ENCODE measurements around the gene SMG7.
"Not testable (repeated sequence)": the region's sequence is repeated elsewhere in the genome, so short reads cannot be mapped to it uniquely, and the experiment has no call there.

The SMG7 gene, protein sequence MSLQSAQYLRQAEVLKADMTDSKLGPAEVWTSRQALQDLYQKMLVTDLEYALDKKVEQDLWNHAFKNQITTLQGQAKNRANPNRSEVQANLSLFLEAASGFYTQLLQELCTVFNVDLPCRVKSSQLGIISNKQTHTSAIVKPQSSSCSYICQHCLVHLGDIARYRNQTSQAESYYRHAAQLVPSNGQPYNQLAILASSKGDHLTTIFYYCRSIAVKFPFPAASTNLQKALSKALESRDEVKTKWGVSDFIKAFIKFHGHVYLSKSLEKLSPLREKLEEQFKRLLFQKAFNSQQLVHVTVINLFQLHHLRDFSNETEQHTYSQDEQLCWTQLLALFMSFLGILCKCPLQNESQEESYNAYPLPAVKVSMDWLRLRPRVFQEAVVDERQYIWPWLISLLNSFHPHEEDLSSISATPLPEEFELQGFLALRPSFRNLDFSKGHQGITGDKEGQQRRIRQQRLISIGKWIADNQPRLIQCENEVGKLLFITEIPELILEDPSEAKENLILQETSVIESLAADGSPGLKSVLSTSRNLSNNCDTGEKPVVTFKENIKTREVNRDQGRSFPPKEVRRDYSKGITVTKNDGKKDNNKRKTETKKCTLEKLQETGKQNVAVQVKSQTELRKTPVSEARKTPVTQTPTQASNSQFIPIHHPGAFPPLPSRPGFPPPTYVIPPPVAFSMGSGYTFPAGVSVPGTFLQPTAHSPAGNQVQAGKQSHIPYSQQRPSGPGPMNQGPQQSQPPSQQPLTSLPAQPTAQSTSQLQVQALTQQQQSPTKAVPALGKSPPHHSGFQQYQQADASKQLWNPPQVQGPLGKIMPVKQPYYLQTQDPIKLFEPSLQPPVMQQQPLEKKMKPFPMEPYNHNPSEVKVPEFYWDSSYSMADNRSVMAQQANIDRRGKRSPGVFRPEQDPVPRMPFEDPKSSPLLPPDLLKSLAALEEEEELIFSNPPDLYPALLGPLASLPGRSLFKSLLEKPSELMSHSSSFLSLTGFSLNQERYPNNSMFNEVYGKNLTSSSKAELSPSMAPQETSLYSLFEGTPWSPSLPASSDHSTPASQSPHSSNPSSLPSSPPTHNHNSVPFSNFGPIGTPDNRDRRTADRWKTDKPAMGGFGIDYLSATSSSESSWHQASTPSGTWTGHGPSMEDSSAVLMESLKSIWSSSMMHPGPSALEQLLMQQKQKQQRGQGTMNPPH

DNA sequence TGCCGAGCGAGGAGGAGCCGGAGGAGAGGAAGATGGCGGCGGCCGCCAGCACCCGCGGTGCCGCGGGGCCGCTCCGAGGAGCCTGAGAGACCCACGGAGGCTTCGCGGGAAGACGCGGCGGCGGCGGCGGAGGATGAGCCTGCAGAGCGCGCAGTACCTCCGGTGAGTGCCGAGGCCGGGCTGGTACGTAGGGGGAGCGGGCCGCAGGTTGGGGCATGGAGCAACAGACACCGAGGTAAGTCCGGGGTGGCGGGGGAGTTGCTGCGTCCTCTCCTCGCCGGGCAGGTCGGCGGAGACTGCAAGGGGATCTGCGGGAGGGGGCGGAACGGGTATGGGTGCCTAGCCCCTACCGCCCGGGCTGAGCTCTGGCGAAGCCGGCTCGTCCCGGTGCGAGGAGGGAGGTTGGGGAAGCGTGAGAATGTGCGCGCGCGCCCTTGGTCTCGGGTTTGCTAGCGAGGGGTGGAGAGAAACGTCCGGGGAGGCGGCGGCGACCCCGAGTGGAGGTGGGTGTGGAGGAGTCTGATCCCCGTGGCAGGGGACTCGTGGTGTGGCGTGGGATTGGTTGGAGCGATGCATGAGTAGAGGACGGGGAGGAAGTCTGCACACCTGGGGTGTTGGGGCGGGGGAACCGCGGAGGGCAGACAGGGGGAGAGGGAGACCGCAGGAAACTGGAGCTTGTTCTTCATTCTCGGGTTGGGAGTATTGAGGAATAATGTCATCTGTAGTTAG lies at the start of gene SMG7:
TSS of gene SMG7 (plus strand) at position 12 of the 729 bp plus-strand sequence. CDS start at position 134, 122 bp downstream.
- TF ChIP-seq, protein P1, sequence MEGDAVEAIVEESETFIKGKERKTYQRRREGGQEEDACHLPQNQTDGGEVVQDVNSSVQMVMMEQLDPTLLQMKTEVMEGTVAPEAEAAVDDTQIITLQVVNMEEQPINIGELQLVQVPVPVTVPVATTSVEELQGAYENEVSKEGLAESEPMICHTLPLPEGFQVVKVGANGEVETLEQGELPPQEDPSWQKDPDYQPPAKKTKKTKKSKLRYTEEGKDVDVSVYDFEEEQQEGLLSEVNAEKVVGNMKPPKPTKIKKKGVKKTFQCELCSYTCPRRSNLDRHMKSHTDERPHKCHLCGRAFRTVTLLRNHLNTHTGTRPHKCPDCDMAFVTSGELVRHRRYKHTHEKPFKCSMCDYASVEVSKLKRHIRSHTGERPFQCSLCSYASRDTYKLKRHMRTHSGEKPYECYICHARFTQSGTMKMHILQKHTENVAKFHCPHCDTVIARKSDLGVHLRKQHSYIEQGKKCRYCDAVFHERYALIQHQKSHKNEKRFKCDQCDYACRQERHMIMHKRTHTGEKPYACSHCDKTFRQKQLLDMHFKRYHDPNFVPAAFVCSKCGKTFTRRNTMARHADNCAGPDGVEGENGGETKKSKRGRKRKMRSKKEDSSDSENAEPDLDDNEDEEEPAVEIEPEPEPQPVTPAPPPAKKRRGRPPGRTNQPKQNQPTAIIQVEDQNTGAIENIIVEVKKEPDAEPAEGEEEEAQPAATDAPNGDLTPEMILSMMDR (IDR thresholded peaks at IDR 0.05; ENCODE audit: low read depth, low read length, missing control alignments), result no peak
- Histone ChIP-seq H3K27me3 (replicated peaks) (no peaks in the 10 kb centered on the region), H3K4me3 (ENCODE audit: low read depth, low read length) (peak within 1 kb of the TSS; percentile 92), H3K36me3 (replicated peaks) (no peaks in the 10 kb centered on the region), H3K27ac (peak within 1 kb of the TSS; percentile 99)
- DNase-seq, result no peak
- in situ Hi-C loops (cut with HindIII; ENCODE audit: low pct_ligation_motif_present, low sequenced_read_pairs), result no loop called here

DNA sequence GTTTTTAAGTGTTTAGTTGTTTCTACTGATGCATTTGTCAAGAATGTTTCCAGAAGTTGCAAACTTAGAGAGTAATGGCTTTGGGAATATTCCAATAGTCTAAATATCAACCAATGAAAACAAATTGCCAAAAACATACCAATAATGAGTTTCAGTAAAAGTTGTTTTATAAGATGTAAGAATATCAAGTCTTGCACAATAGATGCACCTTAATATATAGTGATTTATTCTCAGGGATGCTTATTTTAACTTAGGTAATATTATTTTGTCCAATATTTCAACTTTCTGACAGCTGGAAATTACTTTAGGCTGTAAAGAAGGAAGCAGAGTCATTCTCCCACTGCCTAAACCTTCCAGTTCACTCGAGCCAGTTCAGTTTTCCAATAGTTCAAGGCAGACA lies 48.8 kb upstream of the SMG7 start:
- H3K27ac ChIP-seq, result no peak overlapping the region
- peaks cover 11% of the 10 kb centered on the region for H3K27me3 ChIP-seq (replicated peaks)
- no peak for DNase-seq
- in situ Hi-C loops (cut with HindIII; ENCODE audit: low pct_ligation_motif_present, low sequenced_read_pairs), result no loop called here
- H3K4me3 ChIP-seq (ENCODE audit: low read depth, low read length), result no peak overlapping the region
- TF ChIP-seq, protein P1 (IDR thresholded peaks at IDR 0.05; ENCODE audit: low read depth, low read length, missing control alignments), result no peak
- H3K36me3 ChIP-seq (replicated peaks), result no peaks in the 10 kb centered on the region

DNA sequence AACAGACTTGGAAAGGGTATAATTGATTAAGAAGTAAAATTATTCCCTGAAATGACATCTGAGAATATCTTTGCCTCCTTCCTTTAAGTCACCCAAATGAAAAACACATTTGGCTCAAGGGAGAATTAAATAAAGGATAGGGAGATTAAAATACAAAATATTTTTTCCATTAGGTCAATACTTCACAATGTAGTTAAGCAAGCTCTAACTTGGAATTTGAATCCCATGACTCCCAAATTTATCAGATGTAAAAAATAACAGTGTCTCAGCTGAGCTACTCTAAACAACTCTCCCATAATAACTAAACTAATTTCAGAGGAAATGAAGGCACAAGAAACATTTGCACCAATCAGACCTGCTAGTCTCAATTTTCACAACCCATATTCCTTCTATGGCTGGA lies 47.6 kb upstream of the SMG7 start:
- no peaks in the 10 kb centered on the region for H3K27me3 ChIP-seq (replicated peaks)
- DNase-seq, result no peak
- in situ Hi-C loops (cut with HindIII; ENCODE audit: low pct_ligation_motif_present, low sequenced_read_pairs), result no loop called here
- H3K36me3 ChIP-seq (replicated peaks), result no peaks in the 10 kb centered on the region
- H3K4me3 ChIP-seq (ENCODE audit: low read depth, low read length), result no peak overlapping the region
- TF ChIP-seq, protein P1 (IDR thresholded peaks at IDR 0.05; ENCODE audit: low read depth, low read length, missing control alignments), result no peak
- H3K27ac ChIP-seq, result no peak overlapping the region

DNA sequence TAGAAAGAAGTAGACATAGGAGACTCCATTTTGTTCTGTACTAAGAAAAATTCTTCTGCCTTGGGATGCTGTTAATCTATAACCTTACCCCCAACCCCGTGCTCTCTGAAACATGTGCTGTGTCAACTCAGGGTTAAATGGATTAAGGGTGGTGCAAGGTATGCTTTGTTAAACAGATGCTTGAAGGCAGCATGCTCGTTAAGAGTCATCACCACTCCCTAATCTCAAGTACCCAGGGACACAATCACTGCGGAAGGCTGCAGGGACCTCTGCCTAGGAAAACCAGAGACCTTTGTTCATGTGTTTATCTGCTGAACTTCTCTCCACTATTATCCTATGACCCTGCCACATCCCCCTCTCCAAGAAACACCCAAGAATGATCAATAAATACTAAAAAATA lies 44.7 kb upstream of the SMG7 start:
- DNase-seq; in situ Hi-C loops (cut with HindIII; ENCODE audit: low pct_ligation_motif_present, low sequenced_read_pairs); H3K27ac ChIP-seq: not testable (repeated sequence)

DNA sequence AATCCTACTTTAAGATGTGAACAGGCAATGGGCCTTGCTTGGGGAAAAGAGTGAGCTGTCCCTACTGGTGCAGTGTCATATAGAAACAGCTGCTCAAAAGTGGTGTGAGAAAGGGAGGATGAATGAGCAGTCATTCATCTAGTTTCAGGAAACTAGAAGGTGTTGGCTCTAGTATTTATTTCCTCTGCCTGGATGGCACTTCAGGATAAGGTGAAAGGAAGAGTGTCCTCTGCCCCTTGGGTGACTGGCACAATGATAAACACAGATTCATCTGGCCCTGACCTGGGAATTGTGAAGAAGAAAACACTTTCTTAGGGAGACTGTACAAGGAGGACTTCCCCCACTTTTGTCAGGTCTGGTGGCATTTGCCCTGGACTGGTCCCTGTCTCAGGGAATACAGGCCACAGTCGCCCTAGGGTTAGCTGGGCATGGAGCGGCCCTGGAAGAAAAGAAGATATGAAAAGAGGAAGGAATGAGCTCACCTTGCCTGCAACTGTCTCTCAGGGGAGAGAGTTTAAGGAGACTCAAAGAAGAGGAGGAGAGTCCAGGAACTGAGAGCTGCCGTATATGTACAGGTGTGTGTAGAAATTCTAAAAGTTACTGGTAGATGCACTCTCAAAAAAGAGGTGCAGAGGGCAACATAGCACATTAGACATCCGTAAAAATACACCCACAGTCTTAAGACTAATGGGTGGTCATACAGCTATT lies 40.3 kb upstream of the SMG7 start:
- TF ChIP-seq, protein P1 (IDR thresholded peaks at IDR 0.05; ENCODE audit: low read depth, low read length, missing control alignments), result no peak
- H3K36me3 ChIP-seq (replicated peaks), result no peaks in the 10 kb centered on the region
- H3K27me3 ChIP-seq (replicated peaks), result no peaks in the 10 kb centered on the region
- no peak overlapping the region for H3K27ac ChIP-seq
- in situ Hi-C loops (cut with HindIII; ENCODE audit: low pct_ligation_motif_present, low sequenced_read_pairs), result no loop called here
- H3K4me3 ChIP-seq (ENCODE audit: low read depth, low read length), result no peak overlapping the region
- DNase-seq, result no peak

More for the DNA sequence above, 44.7 kb upstream of the SMG7 start:
- not testable (repeated sequence) for H3K27me3 ChIP-seq (replicated peaks); H3K36me3 ChIP-seq (replicated peaks); H3K4me3 ChIP-seq (ENCODE audit: low read depth, low read length)

All from brain microvascular endothelial cell (primary cell).